GM12878 (cell line): ENCODE data around the gene TMEM86B. TPM values are rescaled to one million over a fixed set of nuclear protein-coding genes. Genes with fewer than 3 reads are reported as not detected.

Experiments used
- ATAC-seq: fragments of 200-7000 bp; cut with Tn5 transposase; 3 replicates; pipeline ENCODE4 v1.9.1; 2020; ENCODE audit warnings: mild to moderate bottlenecking, moderate library complexity
- BruUV-seq: library from RNA; stranded (reverse); fragments of 400-500 nt; replicated peaks from 2 replicates; lab custom pipeline; 2021; lab: Mats Ljungman, UMichigan
- CTCF ChIA-PET: fragments of 300-600 bp; sonication (Branson Sonifier 250); formaldehyde crosslinking; extraction: SDS; loops from one replicate; lab custom pipeline; 2021; ENCODE audit warnings: inconsistent platforms; lab: Yijun Ruan, JAX
- POLR2A ChIA-PET: fragments of 350-600 bp; formaldehyde crosslinking; extraction: SDS; loops from one replicate; lab custom pipeline; 2021; ENCODE audit warnings: inconsistent platforms; lab: Charles Lee
- RAD21 ChIA-PET: fragments of 300-600 bp; sonication (Branson Sonifier 250); formaldehyde crosslinking; loops from one replicate; lab custom pipeline; 2023; ENCODE audit warnings: antibody characterized with exemption; ENCODE audit not compliant: unreplicated experiment; lab: Charles Lee
- SMC1A ChIA-PET: fragments of 300-600 bp; sonication (Branson Sonifier 250); formaldehyde crosslinking; loops from one replicate; lab custom pipeline; 2023; ENCODE audit not compliant: unreplicated experiment, uncharacterized antibody; lab: Charles Lee
- DNase-seq: peaks from one replicate; pipeline ENCODE4 v3.0.0-alpha.2; 2011; ENCODE audit warnings: low read depth, low spot score
- FAIRE-seq: peaks from 3 replicates; lab custom pipeline; 2011; peaks lifted over from hg19 to GRCh38; lab: Jason Lieb, UNC
- H2AFZ ChIP-seq: 2 replicates; pipeline ENCODE4 v1.6.0; 2011; ENCODE audit warnings: low read depth, low read length, control low read depth; ENCODE audit not compliant: control insufficient read depth
- H3K27ac ChIP-seq: 2 replicates; pipeline ENCODE4 v1.5.1; 2011; ENCODE audit warnings: control low read depth; ENCODE audit not compliant: control insufficient read depth, insufficient read depth
- H3K27me3 ChIP-seq, 2 experiments: replicated peaks in 1 of 2; 2 replicates each; pipeline versions ENCODE4 v1.6.0 to v1.6.1; 2011; ENCODE audit warnings: low read length in 1 of 2; ENCODE audit not compliant: control insufficient read depth in 2 of 2, insufficient read depth in 2 of 2
- H3K36me3 ChIP-seq, 2 experiments: 2 replicates each; pipeline ENCODE4 v1.5.1; 2011; ENCODE audit warnings: low read length in 1 of 2; ENCODE audit not compliant: control insufficient read depth in 2 of 2, insufficient read depth in 2 of 2
- H3K4me1 ChIP-seq: 2 replicates; pipeline ENCODE4 v1.6.1; 2011; ENCODE audit warnings: mild to moderate bottlenecking, low read length, moderate library complexity, mixed read lengths; ENCODE audit not compliant: control insufficient read depth, insufficient read depth
- H3K4me2 ChIP-seq: 2 replicates; pipeline ENCODE4 v1.6.0; 2011; ENCODE audit warnings: control low read depth; ENCODE audit not compliant: control insufficient read depth, insufficient read depth
- H3K4me3 ChIP-seq: fragments of 200-600 bp; sonication (generic); 2 replicates; pipeline ENCODE4 v1.5.1; 2016
- H3K79me2 ChIP-seq: 2 replicates; pipeline ENCODE4 v1.6.0; 2011; ENCODE audit warnings: low read length; ENCODE audit not compliant: control insufficient read depth, insufficient read depth
- H3K9ac ChIP-seq: 2 replicates; pipeline ENCODE4 v1.8.0; 2011; ENCODE audit warnings: low read length, control low read depth, mixed read lengths; ENCODE audit not compliant: control insufficient read depth, insufficient read depth
- H3K9me3 ChIP-seq: replicated peaks from 3 replicates; pipeline ENCODE4 v1.5.1; 2011; ENCODE audit warnings: mild to moderate bottlenecking, low read length; ENCODE audit not compliant: control insufficient read depth, insufficient read depth
- H4K20me1 ChIP-seq: 2 replicates; pipeline ENCODE4 v1.6.0; 2011; ENCODE audit not compliant: control insufficient read depth, insufficient read depth
- DPF2 ChIP-seq: fragments of 450-650 bp; IDR thresholded peaks from 2 replicates; pipeline ENCODE4 v1.6.1; 2017; ENCODE audit warnings: mild to moderate bottlenecking
- FOXK2 ChIP-seq: fragments of 450-650 bp; IDR thresholded peaks from 2 replicates; pipeline ENCODE4 v1.6.1; 2017; ENCODE audit warnings: mild to moderate bottlenecking, moderate library complexity
- HDGF ChIP-seq: fragments of 450-650 bp; IDR thresholded peaks from 2 replicates; pipeline ENCODE4 v1.6.1; 2016; ENCODE audit warnings: antibody characterized with exemption
- MAX ChIP-seq: IDR thresholded peaks from 2 replicates; pipeline ENCODE4 v1.6.1; 2012; ENCODE audit warnings: low read depth, low read length, improper control_type of control experiment
- POLR2A ChIP-seq: IDR thresholded peaks from 2 replicates; pipeline ENCODE4 v1.6.1; 2011; ENCODE audit warnings: low read depth, mild to moderate bottlenecking, low read length
- SREBF1 ChIP-seq: IDR thresholded peaks from 2 replicates; pipeline ENCODE4 v1.6.1; 2012; ENCODE audit warnings: mild to moderate bottlenecking, low read length
- SREBF2 ChIP-seq: IDR thresholded peaks from 2 replicates; pipeline ENCODE4 v1.6.1; 2012; ENCODE audit warnings: mild to moderate bottlenecking, low read length
- YBX1 ChIP-seq: fragments of 450-650 bp; IDR thresholded peaks from 2 replicates; pipeline ENCODE4 v1.6.1; 2016; ENCODE audit warnings: antibody characterized with exemption
- ZZZ3 ChIP-seq: IDR thresholded peaks from 2 replicates; pipeline ENCODE4 v1.6.1; 2011; ENCODE audit warnings: low read depth; ENCODE audit not compliant: control insufficient read depth, insufficient read length
- WGBS: methylation state at CpG from one replicate; pipeline ENCODE4 v1.1.6; 2016; ENCODE audit warnings: low lambda C conversion rate; ENCODE audit not compliant: insufficient replicate concordance, insufficient coverage; ENCODE audit errors: missing lambda C conversion rate; 5-methylcytosine and 5-hydroxymethylcytosine counted together
- in situ Hi-C: fragments of 300-500 bp; cut with MboI; formaldehyde crosslinking; loops from 9 replicates; pipeline ENCODE4 v1.14.3; 2018; ENCODE audit warnings: mixed read lengths
- intact Hi-C: fragments of 100-400 bp; cut with micrococcal nuclease; formaldehyde crosslinking; loops from one replicate; pipeline ENCODE4 v1.14.2; 2022; ENCODE audit not compliant: unreplicated experiment
- polyA plus RNA-seq, 11 experiments: library from polyadenylated mRNA; depleted of rRNA in 4 of 11; unstranded in 6 of 11; stranded (reverse) in 5 of 11; fragments of >200 nt; fragmentation: Nextera tagmentation in 4 of 11; fragmentation: Illumina TruSeq in 1 of 11; extraction: Ambion mirVana in 4 of 11; extraction: Trizol in 1 of 11; gene quantifications; 1 replicate in 1 of 11; 2 replicates in 10 of 11; pipeline versions ENCODE4 v1.2.1 to v1.2.3, GENCODE V29; 2011 to 2016; ENCODE audit warnings: inconsistent platforms in 2 of 11, missing spikeins in 2 of 11, low read depth in 1 of 11
- total RNA-seq, 4 experiments: library from RNA; depleted of rRNA in 3 of 4; stranded (reverse); fragments of >200 nt in 3 of 4; fragmentation: Illumina TruSeq in 1 of 4; extraction: Trizol in 1 of 4; gene quantifications; 2 replicates each; pipeline versions ENCODE4 v1.2.1 to v1.2.3, GENCODE V29; 2013 to 2021
- TF ChIP-seq, protein P1 (sequence below): fragments of 150-350 bp; IDR thresholded peaks from 2 replicates; pipeline ENCODE4 v1.6.1; 2016; ENCODE audit warnings: low read depth, low read length
- TF ChIP-seq, protein P2 (sequence below): fragments of 450-650 bp; formaldehyde crosslinking; IDR thresholded peaks from 2 replicates; pipeline ENCODE4 v1.5.0; 2022; ENCODE audit warnings: mild to moderate bottlenecking, missing genetic modification characterization

Gene TMEM86B
- total and polyA plus RNA-seq, 10 of the 15 experiments (the other 5 are each of a cell fraction or from before 2014, with no cell fraction given), result 0.26 to 10.6 (median 1.8) TPM

- Histone ChIP-seq H4K20me1 (peaks cover 3% of the 10 kb centered on the region; the same call in 1 of the 2 replicates), H2AFZ (no peak overlapping the region), H3K9me3 (no peaks in the 10 kb centered on the region), H3K4me2 (no peak overlapping the region), H3K27me3 (no peaks in the 10 kb centered on the region), H3K27ac (no peak overlapping the region), H3K9ac (no peak overlapping the region), H3K4me1 (no peaks in the 10 kb centered on the region), H3K4me3 (no peak overlapping the region), H3K36me3 (peaks cover 33 to 54% of the 10 kb centered on the region in 2 experiments), H3K79me2 (no peaks in the 10 kb centered on the region)
- in situ Hi-C loops, result no loop called here
- ATAC-seq (no peak), DNase-seq (no peak), FAIRE-seq (no peak)
- RAD21 ChIA-PET, result no interaction called here
- no TSS peak for BruUV-seq
- intact Hi-C loops, result no loop called here
- WGBS, result 90% methylated on average over 12 of the region's 12 CpGs
- TF ChIP-seq MAX (no peak), SREBF2 (no peak), HDGF (no peak), POLR2A (peak; percentile 21; the same call in 1 of the 2 replicates)
- POLR2A ChIA-PET, result no interaction called here
- SMC1A ChIA-PET, result no interaction called here
- CTCF ChIA-PET, result no interaction called here
These were observed 3.7 kb upstream of the TMEM86B start for GRCh38 chr19:55232286-55232602.

DNA sequence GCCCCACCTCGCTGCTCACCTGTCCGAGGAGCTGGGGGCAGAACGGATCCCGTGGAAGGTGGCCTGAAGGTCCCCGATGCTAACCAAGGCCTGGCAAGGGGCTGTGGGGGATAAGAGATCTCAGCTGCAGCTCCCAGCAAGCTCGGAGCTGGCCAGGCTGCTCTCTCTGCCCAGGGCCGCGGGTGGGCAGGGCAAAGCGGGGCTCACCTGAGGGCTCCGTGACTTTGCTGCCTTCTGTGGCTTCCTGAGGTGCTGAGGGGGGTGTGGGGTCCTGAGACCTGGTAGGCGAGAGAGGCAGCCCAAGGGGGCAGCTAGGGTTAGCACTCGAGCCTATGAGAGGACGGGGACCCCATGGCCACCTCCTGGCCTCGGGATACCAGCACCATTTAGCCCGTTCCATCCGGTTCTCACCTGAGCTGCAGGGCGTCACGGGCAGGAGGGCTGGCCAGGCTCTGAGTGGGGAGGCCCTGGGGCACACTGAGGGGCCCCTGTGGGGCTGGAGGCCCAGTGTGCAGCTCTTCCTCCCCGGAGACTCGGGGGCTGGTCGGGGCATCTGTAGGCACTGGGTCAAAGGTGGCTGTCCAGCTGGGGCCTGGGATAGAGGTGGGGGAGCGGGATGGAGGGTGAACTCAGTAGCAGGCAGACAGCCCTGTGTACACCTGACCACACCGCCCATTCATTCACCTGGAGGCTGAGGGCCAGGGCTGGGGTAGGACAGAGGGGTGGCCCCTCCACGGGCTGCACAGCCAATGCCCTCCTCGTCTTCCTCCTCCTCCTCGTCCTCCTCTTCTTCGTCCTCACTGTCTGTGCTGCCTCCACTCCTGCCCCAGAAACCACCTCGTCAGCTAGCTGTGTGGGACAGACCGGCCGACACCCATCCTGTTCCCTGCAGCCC is 3.1 kb upstream of the TMEM86B start:
- no peaks in the 10 kb centered on the region for H3K27me3 ChIP-seq
- ChIA-PET RAD21 (no interaction called here), POLR2A (no interaction called here), SMC1A (no interaction called here), CTCF (no interaction called here)
- H3K36me3 ChIP-seq, result peaks cover 27 to 51% of the 10 kb centered on the region in 2 experiments
- intact Hi-C loops (no loop called here), in situ Hi-C loops (no loop called here)
- H2AFZ ChIP-seq, result no peak overlapping the region
- DNase-seq (no peak), FAIRE-seq (no peak), ATAC-seq (no peak)
- 96% methylated on average over 30 of the region's 30 CpGs for WGBS
- no peaks in the 10 kb centered on the region for H3K4me1 ChIP-seq
- no peak overlapping the region for H3K4me3 ChIP-seq
- no peaks in the 10 kb centered on the region for H3K79me2 ChIP-seq
- H3K9ac ChIP-seq, result no peak overlapping the region
- H3K9me3 ChIP-seq, result no peaks in the 10 kb centered on the region
- no peak overlapping the region for H3K4me2 ChIP-seq
- H3K27ac ChIP-seq, result no peak overlapping the region
- BruUV-seq, result no TSS peak
- H4K20me1 ChIP-seq, result peaks cover 3% of the 10 kb centered on the region; the same call in 1 of the 2 replicates
- TF ChIP-seq ZZZ3 (no peak), YBX1 (no peak), SREBF1 (no peak), FOXK2 (no peak), DPF2 (no peak)
- TF ChIP-seq, protein P1, sequence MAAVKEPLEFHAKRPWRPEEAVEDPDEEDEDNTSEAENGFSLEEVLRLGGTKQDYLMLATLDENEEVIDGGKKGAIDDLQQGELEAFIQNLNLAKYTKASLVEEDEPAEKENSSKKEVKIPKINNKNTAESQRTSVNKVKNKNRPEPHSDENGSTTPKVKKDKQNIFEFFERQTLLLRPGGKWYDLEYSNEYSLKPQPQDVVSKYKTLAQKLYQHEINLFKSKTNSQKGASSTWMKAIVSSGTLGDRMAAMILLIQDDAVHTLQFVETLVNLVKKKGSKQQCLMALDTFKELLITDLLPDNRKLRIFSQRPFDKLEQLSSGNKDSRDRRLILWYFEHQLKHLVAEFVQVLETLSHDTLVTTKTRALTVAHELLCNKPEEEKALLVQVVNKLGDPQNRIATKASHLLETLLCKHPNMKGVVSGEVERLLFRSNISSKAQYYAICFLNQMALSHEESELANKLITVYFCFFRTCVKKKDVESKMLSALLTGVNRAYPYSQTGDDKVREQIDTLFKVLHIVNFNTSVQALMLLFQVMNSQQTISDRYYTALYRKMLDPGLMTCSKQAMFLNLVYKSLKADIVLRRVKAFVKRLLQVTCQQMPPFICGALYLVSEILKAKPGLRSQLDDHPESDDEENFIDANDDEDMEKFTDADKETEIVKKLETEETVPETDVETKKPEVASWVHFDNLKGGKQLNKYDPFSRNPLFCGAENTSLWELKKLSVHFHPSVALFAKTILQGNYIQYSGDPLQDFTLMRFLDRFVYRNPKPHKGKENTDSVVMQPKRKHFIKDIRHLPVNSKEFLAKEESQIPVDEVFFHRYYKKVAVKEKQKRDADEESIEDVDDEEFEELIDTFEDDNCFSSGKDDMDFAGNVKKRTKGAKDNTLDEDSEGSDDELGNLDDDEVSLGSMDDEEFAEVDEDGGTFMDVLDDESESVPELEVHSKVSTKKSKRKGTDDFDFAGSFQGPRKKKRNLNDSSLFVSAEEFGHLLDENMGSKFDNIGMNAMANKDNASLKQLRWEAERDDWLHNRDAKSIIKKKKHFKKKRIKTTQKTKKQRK, result no peak
- TF ChIP-seq, protein P2, sequence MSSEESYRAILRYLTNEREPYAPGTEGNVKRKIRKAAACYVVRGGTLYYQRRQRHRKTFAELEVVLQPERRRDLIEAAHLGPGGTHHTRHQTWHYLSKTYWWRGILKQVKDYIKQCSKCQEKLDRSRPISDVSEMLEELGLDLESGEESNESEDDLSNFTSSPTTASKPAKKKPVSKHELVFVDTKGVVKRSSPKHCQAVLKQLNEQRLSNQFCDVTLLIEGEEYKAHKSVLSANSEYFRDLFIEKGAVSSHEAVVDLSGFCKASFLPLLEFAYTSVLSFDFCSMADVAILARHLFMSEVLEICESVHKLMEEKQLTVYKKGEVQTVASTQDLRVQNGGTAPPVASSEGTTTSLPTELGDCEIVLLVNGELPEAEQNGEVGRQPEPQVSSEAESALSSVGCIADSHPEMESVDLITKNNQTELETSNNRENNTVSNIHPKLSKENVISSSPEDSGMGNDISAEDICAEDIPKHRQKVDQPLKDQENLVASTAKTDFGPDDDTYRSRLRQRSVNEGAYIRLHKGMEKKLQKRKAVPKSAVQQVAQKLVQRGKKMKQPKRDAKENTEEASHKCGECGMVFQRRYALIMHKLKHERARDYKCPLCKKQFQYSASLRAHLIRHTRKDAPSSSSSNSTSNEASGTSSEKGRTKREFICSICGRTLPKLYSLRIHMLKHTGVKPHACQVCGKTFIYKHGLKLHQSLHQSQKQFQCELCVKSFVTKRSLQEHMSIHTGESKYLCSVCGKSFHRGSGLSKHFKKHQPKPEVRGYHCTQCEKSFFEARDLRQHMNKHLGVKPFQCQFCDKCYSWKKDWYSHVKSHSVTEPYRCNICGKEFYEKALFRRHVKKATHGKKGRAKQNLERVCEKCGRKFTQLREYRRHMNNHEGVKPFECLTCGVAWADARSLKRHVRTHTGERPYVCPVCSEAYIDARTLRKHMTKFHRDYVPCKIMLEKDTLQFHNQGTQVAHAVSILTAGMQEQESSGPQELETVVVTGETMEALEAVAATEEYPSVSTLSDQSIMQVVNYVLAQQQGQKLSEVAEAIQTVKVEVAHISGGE (CRISPR knock-in tag), result no peak
